Liver (tissue), 9 donors: ENCODE data around the gene HES6. TPM values are rescaled to one million over a fixed set of nuclear protein-coding genes. Genes with fewer than 3 reads are reported as not detected.

Experiments
- DNase-seq: peaks from one replicate; pipeline ENCODE4 v3.0.0-alpha.2; 2017; ENCODE audit warnings: low spot score
- H3K27ac ChIP-seq, 2 donors: one replicate each; pipeline ENCODE4 v1.7.0; 2013; ENCODE audit warnings: inconsistent platforms in 2 of 2, low read length in 2 of 2, control low read depth in 1 of 2, low read depth in 1 of 2, mild to moderate bottlenecking in 1 of 2
- H3K27me3 ChIP-seq, 4 donors: one replicate each; pipeline versions ENCODE4 v1.6.1 to v1.7.0; 2013; ENCODE audit warnings: low read length in 3 of 4, inconsistent platforms in 1 of 4, mild to moderate bottlenecking in 1 of 4, moderate library complexity in 1 of 4; ENCODE audit not compliant: control insufficient read depth in 4 of 4, insufficient read depth in 4 of 4
- H3K36me3 ChIP-seq, 4 donors: one replicate each; pipeline versions ENCODE4 v1.6.1 to v1.7.0; 2013; ENCODE audit warnings: low read length in 3 of 4, mild to moderate bottlenecking in 3 of 4, low read depth in 1 of 4, moderate library complexity in 1 of 4; ENCODE audit not compliant: control insufficient read depth in 4 of 4, insufficient read depth in 3 of 4
- H3K4me1 ChIP-seq, 4 donors: one replicate each; pipeline versions ENCODE4 v1.6.1 to v1.7.0; 2013; ENCODE audit warnings: low read length in 3 of 4, mild to moderate bottlenecking in 3 of 4, moderate library complexity in 1 of 4; ENCODE audit not compliant: control insufficient read depth in 4 of 4, insufficient read depth in 4 of 4
- H3K4me3 ChIP-seq, 3 donors: one replicate each; pipeline versions ENCODE4 v1.6.1 to v1.7.0; 2013; ENCODE audit warnings: low read length in 3 of 3, control low read depth in 1 of 3, low read depth in 1 of 3, mild to moderate bottlenecking in 1 of 3
- H3K9ac ChIP-seq, 2 donors: one replicate each; pipeline ENCODE4 v1.7.0; 2013; ENCODE audit warnings: low read length in 2 of 2, mild to moderate bottlenecking in 2 of 2, moderate library complexity in 2 of 2, control low read depth in 1 of 2, low read depth in 1 of 2
- H3K9me3 ChIP-seq, 4 donors: one replicate each; pipeline versions ENCODE4 v1.6.1 to v1.7.0; 2013; ENCODE audit warnings: low read length in 3 of 4; ENCODE audit not compliant: control insufficient read depth in 4 of 4
- ATF3 ChIP-seq: IDR thresholded peaks from 2 replicates; pipeline ENCODE4 v1.6.1; 2016; ENCODE audit warnings: antibody characterized with exemption
- CTCF ChIP-seq: fragments of 150-350 bp; IDR thresholded peaks from 2 replicates; pipeline ENCODE4 v1.5.1; 2017; ENCODE audit warnings: improper control_type of control experiment, low read depth, low read length; ENCODE audit not compliant: missing input control
- EGR1 ChIP-seq, 2 donors: IDR thresholded peaks; 2 replicates each; pipeline ENCODE4 v1.6.1; 2016 to 2018; ENCODE audit warnings: antibody characterized with exemption in 2 of 2, low read depth in 2 of 2
- HNF4A ChIP-seq, 2 donors: conservative IDR thresholded peaks; 2 replicates each; pipeline ENCODE4 v1.6.1; 2016; ENCODE audit warnings: antibody characterized with exemption in 2 of 2, mild to moderate bottlenecking in 2 of 2
- NR2F2 ChIP-seq: IDR thresholded peaks from 2 replicates; pipeline ENCODE4 v1.6.1; 2016; ENCODE audit warnings: antibody characterized with exemption
- REST ChIP-seq: IDR thresholded peaks from 2 replicates; pipeline ENCODE4 v1.6.1; 2016; ENCODE audit warnings: antibody characterized with exemption, mild to moderate bottlenecking
- YY1 ChIP-seq: IDR thresholded peaks from 2 replicates; pipeline ENCODE4 v1.6.1; 2016; ENCODE audit warnings: antibody characterized with exemption, mild to moderate bottlenecking
- ZBTB33 ChIP-seq: IDR thresholded peaks from 2 replicates; pipeline ENCODE4 v1.6.1; 2016; ENCODE audit warnings: antibody characterized with exemption
- WGBS: extraction: QIAGEN DNeasy Blood & Tissue Kit; methylation state at CpG from one replicate; pipeline ENCODE4 v1.1.7; 2013; 5-methylcytosine and 5-hydroxymethylcytosine counted together
- polyA plus RNA-seq, 2 donors: library from polyadenylated mRNA; stranded (reverse) in 1 of 2; unstranded in 1 of 2; fragments of 200-250 nt in 1 of 2; fragments of >200 nt in 1 of 2; fragmentation: Nextera tagmentation in 1 of 2; extraction: Ambion mirVana in 1 of 2; gene quantifications; one replicate each; pipeline versions ENCODE4 v1.2.1 to v1.2.3, GENCODE V29; 2013 to 2015
- total RNA-seq, 2 donors: library from RNA; depleted of rRNA; stranded (reverse); fragments of >200 nt; gene quantifications; one replicate each; pipeline ENCODE4 v1.2.3, GENCODE V29; 2014
- donor health status: healthy.
- donor health status: healthy.
- donor health status: healthy.
- donor health status: healthy.
- donor health status: healthy.

HES6 gene
- total and polyA plus RNA-seq, 4 donors, result 1.7 to 13.2 (median 2.6) TPM

- Histone ChIP-seq H3K36me3 (peaks cover 0 to 54% (median 27%) of the 10 kb centered on the region in 4 donors), H3K27me3 (no peaks in the 10 kb centered on the region), H3K4me1 (peaks cover 2 to 31% (median 22%) of the 10 kb centered on the region in 4 donors), H3K27ac (no peak overlapping the region), H3K9ac (no peak overlapping the region), H3K9me3 (no peaks in the 10 kb centered on the region), H3K4me3 (no peak overlapping the region)
- no peak for DNase-seq
- TF ChIP-seq HNF4A (conservative IDR thresholded peaks at IDR 0.05), result no peak
- TF ChIP-seq EGR1 (IDR thresholded peaks at IDR 0.05; ENCODE audit: low read depth in 2 of 2), result no peak
- no peak for TF ChIP-seq NR2F2
- TF ChIP-seq CTCF, result no peak
- no peak for TF ChIP-seq ZBTB33
- TF ChIP-seq YY1, result no peak
- TF ChIP-seq REST, result no peak
- WGBS, result 90% methylated on average over 12 of the region's 12 CpGs
Measured at GRCh38 chr2:238262496-238263122, 22.8 kb upstream of the HES6 start.

- no peaks in the 10 kb centered on the region for H3K9me3 ChIP-seq
- H3K36me3 ChIP-seq, result peaks cover 0 to 46% (median 22%) of the 10 kb centered on the region in 4 donors
- WGBS, result 93% methylated on average over 16 of the region's 16 CpGs
- DNase-seq, result no peak
- TF ChIP-seq ZBTB33 (no peak), ATF3 (no peak)
- H3K27me3 ChIP-seq, result no peaks in the 10 kb centered on the region
- no peak overlapping the region for H3K9ac ChIP-seq
- H3K4me3 ChIP-seq, result no peak overlapping the region
- peaks cover 2 to 37% (median 28%) of the 10 kb centered on the region in 4 donors for H3K4me1 ChIP-seq
- no peak overlapping the region for H3K27ac ChIP-seq
Measured at GRCh38 chr2:238261718-238262375, 22.0 kb upstream of the HES6 start.
